Mucosa of rectum (tissue), 2 donors: Measurements from ENCODE around the gene DOK5.

Experiments used
- H3K27ac ChIP-seq, 2 donors: one replicate each; pipeline ENCODE4 v1.7.0; 2013; ENCODE audit warnings: inconsistent platforms in 2 of 2, low read depth in 2 of 2, low read length in 2 of 2
- H3K27me3 ChIP-seq, 2 donors: one replicate each; pipeline ENCODE4 v1.7.0; 2013; ENCODE audit warnings: low read length in 2 of 2; ENCODE audit not compliant: control insufficient read depth in 2 of 2, insufficient read depth in 2 of 2
- H3K36me3 ChIP-seq, 2 donors: one replicate each; pipeline ENCODE4 v1.7.0; 2013; ENCODE audit warnings: low read length in 2 of 2; ENCODE audit not compliant: control insufficient read depth in 2 of 2, insufficient read depth in 2 of 2
- H3K4me1 ChIP-seq, 2 donors: one replicate each; pipeline ENCODE4 v1.7.0; 2013; ENCODE audit warnings: low read length in 2 of 2, mild to moderate bottlenecking in 1 of 2; ENCODE audit not compliant: control insufficient read depth in 2 of 2, insufficient read depth in 2 of 2
- H3K4me3 ChIP-seq, 2 donors: one replicate each; pipeline ENCODE4 v1.7.0; 2013; ENCODE audit warnings: low read length in 2 of 2
- H3K9ac ChIP-seq, 2 donors: one replicate each; pipeline ENCODE4 v1.7.0; 2013; ENCODE audit warnings: low read length in 2 of 2, low read depth in 1 of 2, mild to moderate bottlenecking in 1 of 2
- H3K9me3 ChIP-seq, 2 donors: one replicate each; pipeline ENCODE4 v1.7.0; 2013; ENCODE audit warnings: low read length in 2 of 2; ENCODE audit not compliant: control insufficient read depth in 2 of 2
- donor health status: healthy.
- donor health status: Normal muscosa, but diverticular disease.

Gene DOK5

DNA sequence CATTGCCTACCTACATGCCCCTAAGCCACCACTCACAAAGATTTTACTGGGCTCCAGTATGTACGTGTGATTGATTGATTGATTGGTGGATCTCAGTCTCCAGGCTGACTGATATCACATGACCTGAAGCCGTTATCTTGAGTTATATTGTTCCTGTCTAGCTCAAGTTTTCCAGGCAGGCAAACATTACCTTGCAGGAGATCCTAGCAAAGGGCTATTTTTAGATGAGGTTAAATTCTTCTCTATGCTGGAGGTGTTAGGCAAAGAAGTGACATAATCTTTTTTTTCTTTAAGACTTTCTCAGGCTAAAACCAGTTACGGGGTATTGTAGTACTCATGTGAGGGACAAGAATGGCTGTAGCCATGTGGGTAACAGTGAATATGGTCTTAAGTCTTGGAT is 125.2 kb downstream of the DOK5 start:
- Histone ChIP-seq H3K9ac (no peak overlapping the region), H3K27ac (no peak overlapping the region), H3K4me1 (no peaks in the 10 kb centered on the region), H3K36me3 (no peaks in the 10 kb centered on the region), H3K9me3 (no peaks in the 10 kb centered on the region), H3K27me3 (no peaks in the 10 kb centered on the region), H3K4me3 (no peak overlapping the region)

GRCh38 chr20:54601831-54602515 is 126.6 kb downstream of the DOK5 start:
- no peak overlapping the region for H3K9ac ChIP-seq
- H3K4me3 ChIP-seq: no peak overlapping the region
- H3K9me3 ChIP-seq: no peaks in the 10 kb centered on the region
- no peaks in the 10 kb centered on the region for H3K27me3 ChIP-seq
- no peaks in the 10 kb centered on the region for H3K36me3 ChIP-seq
- no peak overlapping the region for H3K27ac ChIP-seq
- no peaks in the 10 kb centered on the region for H3K4me1 ChIP-seq

DNA sequence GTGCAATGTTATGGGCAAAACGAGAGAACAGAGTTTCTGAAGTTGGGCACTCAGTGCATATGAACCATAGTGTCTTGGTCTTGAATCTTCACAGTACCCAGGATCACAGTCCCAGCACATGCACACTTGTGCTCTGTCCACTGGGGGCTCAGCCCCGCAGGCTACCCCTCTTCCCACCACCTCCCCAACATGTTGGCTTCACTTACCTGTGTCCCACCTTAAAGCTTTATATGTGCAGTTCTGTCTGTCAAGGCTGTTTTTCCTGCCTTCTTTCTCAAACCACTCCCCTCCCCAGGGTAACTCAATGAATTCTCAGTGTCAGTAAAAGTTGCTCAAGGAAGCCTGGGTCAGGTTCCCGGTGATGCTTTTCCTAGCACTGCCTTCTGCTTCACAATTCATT is 129.9 kb downstream of the DOK5 start:
- Histone ChIP-seq H3K4me1 (no peaks in the 10 kb centered on the region), H3K36me3 (no peaks in the 10 kb centered on the region), H3K4me3 (no peak overlapping the region), H3K9ac (no peak overlapping the region), H3K9me3 (no peaks in the 10 kb centered on the region), H3K27me3 (no peaks in the 10 kb centered on the region), H3K27ac (no peak overlapping the region)

DNA sequence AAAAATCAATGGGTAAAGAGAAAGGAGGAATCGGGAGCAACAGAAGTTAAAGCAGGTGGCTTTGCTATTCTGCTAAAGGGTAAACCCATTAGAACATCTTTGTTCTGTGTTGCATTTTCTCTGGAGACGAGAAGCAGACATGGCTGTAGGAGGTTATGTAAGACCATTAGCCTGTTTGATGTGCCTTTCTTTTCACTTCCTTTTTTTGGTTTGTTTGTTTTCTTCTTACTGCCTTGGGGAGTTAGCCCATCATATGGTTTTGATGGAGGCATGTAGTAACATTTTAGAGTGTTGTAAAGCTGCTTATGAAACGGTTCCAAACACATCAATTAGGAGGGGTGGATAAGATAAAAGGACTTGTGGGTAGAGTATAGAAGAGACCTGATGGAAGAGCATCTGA is 131.0 kb downstream of the DOK5 start:
- H3K27ac ChIP-seq: no peak overlapping the region
- H3K4me1 ChIP-seq: no peaks in the 10 kb centered on the region
- no peaks in the 10 kb centered on the region for H3K9me3 ChIP-seq
- no peak overlapping the region for H3K9ac ChIP-seq
- no peaks in the 10 kb centered on the region for H3K36me3 ChIP-seq
- no peak overlapping the region for H3K4me3 ChIP-seq
- no peaks in the 10 kb centered on the region for H3K27me3 ChIP-seq

- H3K27ac ChIP-seq: no peak overlapping the region
- no peaks in the 10 kb centered on the region for H3K36me3 ChIP-seq
- no peak overlapping the region for H3K9ac ChIP-seq
- no peaks in the 10 kb centered on the region for H3K9me3 ChIP-seq
- H3K4me1 ChIP-seq: no peaks in the 10 kb centered on the region
- H3K4me3 ChIP-seq: no peak overlapping the region
- H3K27me3 ChIP-seq: no peaks in the 10 kb centered on the region
Observed at GRCh38 chr20:54608039-54608745, 132.8 kb downstream of the DOK5 start.

DNA sequence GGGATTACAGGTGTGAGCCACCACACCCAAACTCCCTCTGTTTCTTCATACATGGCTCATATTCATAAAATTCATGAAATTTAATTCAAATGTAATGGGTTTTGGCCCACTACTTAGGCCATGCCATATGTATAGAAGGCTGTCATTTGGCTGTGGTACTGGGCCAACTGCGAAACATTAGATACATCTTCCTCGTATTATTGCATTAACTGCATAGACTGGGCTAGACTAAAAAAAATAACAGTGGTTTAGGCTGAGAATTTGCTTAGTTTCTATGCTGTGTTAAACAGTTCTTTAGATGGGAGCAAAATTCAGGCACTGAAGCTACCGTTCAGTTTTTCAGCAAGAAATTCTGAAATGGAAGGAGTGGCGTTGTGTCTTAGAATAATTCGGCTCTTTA is 133.6 kb downstream of the DOK5 start:
- Histone ChIP-seq H3K27ac (no peak overlapping the region), H3K4me3 (no peak overlapping the region), H3K9ac (no peak overlapping the region), H3K27me3 (no peaks in the 10 kb centered on the region), H3K4me1 (no peaks in the 10 kb centered on the region), H3K9me3 (no peaks in the 10 kb centered on the region), H3K36me3 (no peaks in the 10 kb centered on the region)

- H3K9me3 ChIP-seq: no peaks in the 10 kb centered on the region
- no peak overlapping the region for H3K9ac ChIP-seq
- no peaks in the 10 kb centered on the region for H3K4me1 ChIP-seq
- H3K36me3 ChIP-seq: no peaks in the 10 kb centered on the region
- no peaks in the 10 kb centered on the region for H3K27me3 ChIP-seq
- H3K27ac ChIP-seq: no peak overlapping the region
- H3K4me3 ChIP-seq: no peak overlapping the region
Observed at GRCh38 chr20:54611708-54612412, 136.5 kb downstream of the DOK5 start.

GRCh38 chr20:54618412-54618811 is 143.0 kb downstream of the DOK5 start:
- Histone ChIP-seq H3K9ac (no peak overlapping the region), H3K27ac (no peak overlapping the region), H3K4me1 (no peaks in the 10 kb centered on the region), H3K36me3 (no peaks in the 10 kb centered on the region), H3K27me3 (no peaks in the 10 kb centered on the region), H3K9me3 (no peaks in the 10 kb centered on the region), H3K4me3 (no peak overlapping the region)

DNA sequence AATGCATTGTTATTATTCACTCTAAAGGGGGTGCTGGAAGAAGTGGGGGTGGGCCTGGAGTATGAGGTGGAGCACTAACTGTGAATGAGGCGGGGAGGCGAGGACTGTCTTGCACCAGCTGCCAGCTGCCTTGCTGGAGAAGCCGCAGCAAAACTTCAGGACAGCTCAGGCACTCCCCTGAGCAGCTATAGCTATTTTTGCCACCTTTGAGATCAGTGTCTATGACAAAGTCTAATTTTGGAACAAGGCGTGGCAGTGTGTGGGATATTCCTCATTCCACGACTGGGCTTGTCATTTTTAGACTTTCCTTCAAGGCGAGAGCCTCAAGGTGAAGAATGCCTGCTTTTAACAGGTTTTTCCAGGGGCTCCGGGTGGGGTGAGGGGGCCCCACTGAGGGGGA is 143.8 kb downstream of the DOK5 start:
- Histone ChIP-seq H3K9me3 (no peaks in the 10 kb centered on the region), H3K27me3 (no peaks in the 10 kb centered on the region), H3K27ac (no peak overlapping the region), H3K4me3 (no peak overlapping the region), H3K36me3 (no peaks in the 10 kb centered on the region), H3K4me1 (no peaks in the 10 kb centered on the region), H3K9ac (no peak overlapping the region)

GRCh38 chr20:54619682-54620081 is 144.3 kb downstream of the DOK5 start:
- H3K27me3 ChIP-seq: no peaks in the 10 kb centered on the region
- H3K27ac ChIP-seq: no peak overlapping the region
- peaks cover 0 to under 1% of the 10 kb centered on the region in 2 donors for H3K4me1 ChIP-seq
- H3K9me3 ChIP-seq: no peaks in the 10 kb centered on the region
- H3K4me3 ChIP-seq: no peak overlapping the region
- H3K36me3 ChIP-seq: no peaks in the 10 kb centered on the region
- no peak overlapping the region for H3K9ac ChIP-seq
